Mesothelial cell of epicardium (in vitro differentiated cells): ENCODE data around the gene RNLS. TPM values are rescaled to one million over a fixed set of nuclear protein-coding genes. Genes with fewer than 3 reads are reported as not detected.

ENCODE experiments used
- DNase-seq, 2 experiments: peaks; one replicate each; pipeline ENCODE4 v3.0.0; 2021; ENCODE audit warnings: low spot score in 2 of 2; ENCODE audit not compliant: unreplicated experiment in 2 of 2
- H3K27ac Mint-ChIP-seq: 2 replicates; pipeline ENCODE4 v1.8.0; 2021; ENCODE audit warnings: mixed read lengths
- H3K27me3 Mint-ChIP-seq: 2 replicates; pipeline ENCODE4 v1.8.0; 2021; ENCODE audit warnings: low read depth, mixed read lengths
- H3K36me3 Mint-ChIP-seq: 2 replicates; pipeline ENCODE4 v1.8.0; 2021; ENCODE audit warnings: mixed read lengths
- H3K4me1 Mint-ChIP-seq: 2 replicates; pipeline ENCODE4 v1.8.0; 2021; ENCODE audit warnings: mixed read lengths
- H3K4me3 Mint-ChIP-seq: 2 replicates; pipeline ENCODE4 v1.8.0; 2021; ENCODE audit warnings: mild to moderate bottlenecking, moderate library complexity, mixed read lengths
- H3K9me3 Mint-ChIP-seq: 2 replicates; pipeline ENCODE4 v1.8.0; 2021; ENCODE audit warnings: mixed read lengths
- CTCF ChIP-seq: fragments of 200-600 bp; sonication (generic); IDR thresholded peaks from one replicate; pipeline ENCODE4 v1.5.0; 2021; ENCODE audit warnings: antibody characterized with exemption; ENCODE audit not compliant: unreplicated experiment
- total RNA-seq: library from RNA; stranded (reverse); gene quantifications from 3 replicates; pipeline ENCODE4 v1.2.1, GENCODE V29; 2021

RNLS gene
- total RNA-seq, 1 donor from 2014 or later: 9.4 TPM

GRCh38 chr10:88594482-88594881, 11.4 kb upstream of the RNLS start:
- no peak for DNase-seq
- H3K4me1 Mint-ChIP-seq: no peaks in the 10 kb centered on the region
- no peak overlapping the region for H3K4me3 Mint-ChIP-seq
- peaks cover 21% of the 10 kb centered on the region for H3K27me3 Mint-ChIP-seq
- H3K9me3 Mint-ChIP-seq: no peaks in the 10 kb centered on the region
- no peaks in the 10 kb centered on the region for H3K36me3 Mint-ChIP-seq
- TF ChIP-seq CTCF: no peak
- H3K27ac Mint-ChIP-seq: no peak overlapping the region

GRCh38 chr10:88592906-88593305, 9.8 kb upstream of the RNLS start:
- no peak for DNase-seq
- no peak overlapping the region for H3K27ac Mint-ChIP-seq
- H3K27me3 Mint-ChIP-seq: peaks cover 20% of the 10 kb centered on the region
- H3K4me1 Mint-ChIP-seq: no peaks in the 10 kb centered on the region
- TF ChIP-seq CTCF: no peak
- no peak overlapping the region for H3K4me3 Mint-ChIP-seq
- no peaks in the 10 kb centered on the region for H3K36me3 Mint-ChIP-seq
- H3K9me3 Mint-ChIP-seq: no peaks in the 10 kb centered on the region

GRCh38 chr10:88592381-88592780, 9.3 kb upstream of the RNLS start:
- no peak overlapping the region for H3K4me3 Mint-ChIP-seq
- DNase-seq: no peak
- no peaks in the 10 kb centered on the region for H3K9me3 Mint-ChIP-seq
- no peak overlapping the region for H3K27ac Mint-ChIP-seq
- no peak for TF ChIP-seq CTCF
- H3K4me1 Mint-ChIP-seq: no peaks in the 10 kb centered on the region
- peaks cover 18% of the 10 kb centered on the region for H3K27me3 Mint-ChIP-seq
- no peaks in the 10 kb centered on the region for H3K36me3 Mint-ChIP-seq

GRCh38 chr10:88586462-88586861, 3.3 kb upstream of the RNLS start, which contains the start of gene LIPJ:
Gene LIPJ (plus strand): TSS chr10:88586762. CDS start chr10:88590688, 3,926 bp downstream.
- H3K4me3 Mint-ChIP-seq: no peak within 1 kb of the TSS
- peaks cover 25% of the 10 kb centered on the region for H3K27me3 Mint-ChIP-seq
- TF ChIP-seq CTCF: no peak
- H3K36me3 Mint-ChIP-seq: peaks cover 2% of the 10 kb centered on the region
- H3K27ac Mint-ChIP-seq: no peak within 1 kb of the TSS
- H3K4me1 Mint-ChIP-seq: peaks cover 10% of the 10 kb centered on the region
- H3K9me3 Mint-ChIP-seq: peaks cover 19% of the 10 kb centered on the region
- no peak for DNase-seq

- DNase-seq: no peak
- H3K36me3 Mint-ChIP-seq: peaks cover 2% of the 10 kb centered on the region
- TF ChIP-seq CTCF: no peak
- H3K27me3 Mint-ChIP-seq: peaks cover 14% of the 10 kb centered on the region
- H3K4me1 Mint-ChIP-seq: peaks cover 10% of the 10 kb centered on the region
- peak overlapping the region; percentile 94 for H3K27ac Mint-ChIP-seq
- peaks cover 19% of the 10 kb centered on the region for H3K9me3 Mint-ChIP-seq
- peak overlapping the region; percentile 82 for H3K4me3 Mint-ChIP-seq
Measured at GRCh38 chr10:88583584-88583957, 453 bp upstream of the RNLS start.

- Mint-ChIP-seq H3K4me1 (peaks cover 10% of the 10 kb centered on the region), H3K27me3 (peaks cover 16% of the 10 kb centered on the region), H3K36me3 (peaks cover 2% of the 10 kb centered on the region), H3K27ac (peak overlapping the region; percentile 51), H3K9me3 (peaks cover 19% of the 10 kb centered on the region), H3K4me3 (peak overlapping the region; percentile 82)
- no peak for DNase-seq
- TF ChIP-seq CTCF: no peak
Measured at GRCh38 chr10:88582411-88582805, 710 bp downstream of the RNLS start.
